ENCODE data around the gene HARBI1.

HARBI1 gene

DNA sequence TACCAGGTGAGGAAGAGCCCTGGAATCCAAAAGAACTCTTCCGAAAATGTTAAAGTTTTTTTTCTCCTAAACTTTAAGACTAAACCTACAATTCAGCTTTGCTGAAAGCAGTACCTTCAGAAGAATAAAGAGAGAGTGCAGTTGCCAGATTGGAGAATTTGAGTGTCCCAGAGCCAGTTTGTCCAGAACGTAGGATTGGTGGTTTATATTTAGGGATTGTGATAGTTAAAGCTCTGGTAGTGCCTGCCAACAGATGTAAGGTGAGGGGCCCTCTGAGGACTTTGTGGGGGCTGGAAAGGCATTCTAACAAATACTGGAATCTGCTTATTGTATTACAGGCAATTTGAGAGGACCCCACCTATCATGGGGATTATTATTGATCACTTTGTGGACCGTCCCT, 40.2 kb upstream of the HARBI1 start:
- Histone ChIP-seq H3K4me1 (ENCODE audit: control insufficient read depth, insufficient read depth, low read length, poor library complexity, severe bottlenecking) (no peaks in the 10 kb centered on the region), H3K4me3 (ENCODE audit: insufficient read depth, low read depth, low read length, poor library complexity, severe bottlenecking) (no peak overlapping the region), H3K9me3 (ENCODE audit: control insufficient read depth, low read length) (no peaks in the 10 kb centered on the region), H3K36me3 (ENCODE audit: control insufficient read depth, insufficient read depth, low read length) (peaks cover 74% of the 10 kb centered on the region), H3K27ac (ENCODE audit: insufficient read depth, low read length, poor library complexity, severe bottlenecking) (no peak overlapping the region), H3K27me3 (replicated peaks; ENCODE audit: control insufficient read depth, insufficient read depth, low read length, poor library complexity, severe bottlenecking) (no peaks in the 10 kb centered on the region)
- no peak for DNase-seq

DNA sequence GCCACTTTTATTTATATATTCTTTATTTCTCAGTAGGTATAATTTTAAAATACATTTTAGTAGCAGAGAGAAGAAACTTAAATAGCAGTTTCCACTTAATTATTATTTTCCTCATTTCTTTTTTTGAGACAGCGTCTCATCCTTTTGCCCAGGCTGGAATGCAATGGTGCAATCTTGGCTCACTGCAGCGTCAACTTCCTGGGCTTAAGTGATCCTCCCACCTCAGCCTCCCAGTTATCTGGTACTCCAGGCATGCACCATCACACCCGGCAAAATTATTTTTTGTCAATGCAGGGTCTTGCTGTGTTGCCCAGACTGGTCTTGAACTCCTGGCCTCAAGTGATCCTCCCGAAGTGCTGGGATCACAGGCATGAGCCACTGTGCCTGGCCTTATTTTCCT, 38.6 kb upstream of the HARBI1 start:
- Histone ChIP-seq H3K4me3 (ENCODE audit: insufficient read depth, low read depth, low read length, poor library complexity, severe bottlenecking) (no peak overlapping the region), H3K9me3 (ENCODE audit: control insufficient read depth, low read length) (no peaks in the 10 kb centered on the region), H3K27me3 (replicated peaks; ENCODE audit: control insufficient read depth, insufficient read depth, low read length, poor library complexity, severe bottlenecking) (no peaks in the 10 kb centered on the region), H3K27ac (ENCODE audit: insufficient read depth, low read length, poor library complexity, severe bottlenecking) (no peak overlapping the region), H3K4me1 (ENCODE audit: control insufficient read depth, insufficient read depth, low read length, poor library complexity, severe bottlenecking) (no peaks in the 10 kb centered on the region), H3K36me3 (ENCODE audit: control insufficient read depth, insufficient read depth, low read length) (peaks cover 76% of the 10 kb centered on the region)
- no peak for DNase-seq

DNA sequence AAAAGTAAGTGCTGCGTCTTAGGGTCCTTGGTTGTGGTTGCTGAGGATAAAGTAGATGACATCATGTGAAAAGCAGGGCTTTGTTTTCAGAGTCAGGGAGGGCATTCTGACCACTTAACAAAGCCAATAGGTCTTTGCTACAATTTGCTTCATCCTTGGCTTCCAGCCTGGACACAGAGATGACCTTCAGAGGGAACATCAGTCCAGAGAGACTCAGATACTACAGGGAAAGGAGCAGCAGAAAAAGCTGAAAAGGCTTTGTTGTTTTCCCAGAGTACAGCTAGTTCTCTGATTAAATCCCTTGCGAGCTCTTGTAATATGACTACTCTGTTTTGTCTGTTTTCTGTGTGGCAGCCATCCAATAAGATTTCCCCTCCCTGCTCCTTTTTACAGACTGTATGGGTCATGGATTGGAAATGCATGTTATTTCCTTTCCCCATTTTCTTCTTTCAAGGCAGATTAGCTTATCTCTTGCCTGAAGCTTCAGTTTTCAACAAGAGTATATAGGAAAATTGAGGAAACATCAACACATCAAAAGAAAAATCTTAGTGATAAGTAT, 32.2 kb upstream of the HARBI1 start:
- Histone ChIP-seq H3K4me3 (ENCODE audit: insufficient read depth, low read depth, low read length, poor library complexity, severe bottlenecking) (no peak overlapping the region), H3K27me3 (replicated peaks; ENCODE audit: control insufficient read depth, insufficient read depth, low read length, poor library complexity, severe bottlenecking) (no peaks in the 10 kb centered on the region), H3K4me1 (ENCODE audit: control insufficient read depth, insufficient read depth, low read length, poor library complexity, severe bottlenecking) (no peaks in the 10 kb centered on the region), H3K9me3 (ENCODE audit: control insufficient read depth, low read length) (no peaks in the 10 kb centered on the region), H3K36me3 (ENCODE audit: control insufficient read depth, insufficient read depth, low read length) (peaks cover 75% of the 10 kb centered on the region), H3K27ac (ENCODE audit: insufficient read depth, low read length, poor library complexity, severe bottlenecking) (no peak overlapping the region)
- DNase-seq = no peak

DNA sequence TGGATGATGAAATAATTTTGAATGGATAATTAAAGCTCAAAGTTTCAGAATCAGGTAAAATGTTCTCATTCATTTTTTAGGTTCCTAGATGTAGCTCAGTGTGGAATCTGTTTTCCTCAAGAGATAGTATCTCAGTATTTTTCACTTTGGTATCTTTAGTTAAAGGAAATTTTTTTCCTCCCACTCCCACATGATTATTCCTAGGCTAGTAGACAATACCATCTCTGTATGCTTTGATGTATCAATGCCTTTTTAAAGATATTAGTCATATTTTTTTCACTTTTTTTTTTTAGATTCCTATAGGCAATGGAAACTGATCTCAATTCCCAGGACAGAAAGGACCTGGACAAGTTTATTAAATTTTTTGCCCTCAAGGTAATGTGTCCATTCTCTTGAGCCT, 27.0 kb upstream of the HARBI1 start:
- no peaks in the 10 kb centered on the region for H3K27me3 ChIP-seq (replicated peaks; ENCODE audit: control insufficient read depth, insufficient read depth, low read length, poor library complexity, severe bottlenecking)
- no peak for DNase-seq
- no peak overlapping the region for H3K27ac ChIP-seq (ENCODE audit: insufficient read depth, low read length, poor library complexity, severe bottlenecking)
- H3K4me1 ChIP-seq (ENCODE audit: control insufficient read depth, insufficient read depth, low read length, poor library complexity, severe bottlenecking) = no peaks in the 10 kb centered on the region
- no peak overlapping the region for H3K4me3 ChIP-seq (ENCODE audit: insufficient read depth, low read depth, low read length, poor library complexity, severe bottlenecking)
- H3K9me3 ChIP-seq (ENCODE audit: control insufficient read depth, low read length) = no peaks in the 10 kb centered on the region
- peaks cover 49% of the 10 kb centered on the region for H3K36me3 ChIP-seq (ENCODE audit: control insufficient read depth, insufficient read depth, low read length)

DNA sequence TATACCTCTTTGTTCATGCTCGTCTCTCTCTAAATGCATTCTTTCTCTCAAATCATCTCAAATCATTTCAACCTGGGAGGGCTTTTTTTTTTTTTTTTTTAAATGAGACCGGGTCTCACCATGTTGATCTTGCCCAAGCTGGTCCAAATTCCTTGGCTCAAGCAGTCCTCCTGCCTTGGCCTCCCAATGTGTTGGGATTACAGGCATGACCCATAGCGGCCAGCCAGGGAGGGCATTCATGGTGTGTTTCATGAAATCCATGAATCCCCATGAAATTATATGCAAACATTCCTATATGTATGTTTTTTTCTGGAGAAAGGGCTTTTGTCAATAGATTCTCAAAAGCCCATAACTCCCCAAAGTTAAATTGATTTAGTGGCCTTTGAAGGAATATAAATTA, 26.5 kb upstream of the HARBI1 start:
- Histone ChIP-seq H3K27ac (ENCODE audit: insufficient read depth, low read length, poor library complexity, severe bottlenecking) (no peak overlapping the region), H3K9me3 (ENCODE audit: control insufficient read depth, low read length) (no peaks in the 10 kb centered on the region), H3K4me1 (ENCODE audit: control insufficient read depth, insufficient read depth, low read length, poor library complexity, severe bottlenecking) (no peaks in the 10 kb centered on the region), H3K27me3 (replicated peaks; ENCODE audit: control insufficient read depth, insufficient read depth, low read length, poor library complexity, severe bottlenecking) (no peaks in the 10 kb centered on the region), H3K36me3 (ENCODE audit: control insufficient read depth, insufficient read depth, low read length) (peaks cover 48% of the 10 kb centered on the region), H3K4me3 (ENCODE audit: insufficient read depth, low read depth, low read length, poor library complexity, severe bottlenecking) (no peak overlapping the region)
- DNase-seq = no peak

DNA sequence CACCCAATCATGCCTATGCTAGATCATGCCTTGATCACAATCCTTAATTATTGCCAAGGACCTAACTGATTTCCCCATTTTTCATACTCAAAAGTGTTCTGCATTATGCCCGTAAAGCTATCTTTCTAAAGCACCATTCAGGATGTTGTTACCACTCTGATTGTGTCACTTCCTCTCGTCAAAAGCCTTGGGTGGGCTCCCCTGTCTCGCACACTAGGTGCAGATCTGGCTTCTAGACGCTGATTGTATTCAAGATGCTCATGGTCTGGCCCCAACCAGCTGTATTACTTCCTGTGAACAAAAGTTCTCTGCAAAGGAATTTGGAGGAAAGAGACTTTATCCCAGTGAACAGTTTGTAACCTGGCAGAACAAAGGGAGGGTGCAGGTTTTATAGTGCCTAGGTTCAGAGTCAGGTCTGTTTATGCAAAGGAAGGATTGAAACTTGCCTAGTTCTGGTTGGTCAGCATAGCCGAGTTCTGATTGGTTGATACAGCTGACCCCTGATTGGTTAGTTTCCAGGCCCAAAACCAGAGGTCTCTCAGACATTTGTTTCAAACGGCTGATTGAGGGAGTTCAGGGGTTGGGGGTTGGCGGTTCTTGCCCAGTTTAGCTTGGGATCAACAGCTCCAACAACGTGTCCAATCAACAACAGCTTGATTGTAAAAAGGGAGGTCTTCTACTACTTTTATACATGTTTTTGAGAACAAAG, 25.8 kb upstream of the HARBI1 start:
- DNase-seq = no peak
- H3K4me1 ChIP-seq (ENCODE audit: control insufficient read depth, insufficient read depth, low read length, poor library complexity, severe bottlenecking) = no peaks in the 10 kb centered on the region
- no peak overlapping the region for H3K4me3 ChIP-seq (ENCODE audit: insufficient read depth, low read depth, low read length, poor library complexity, severe bottlenecking)
- no peaks in the 10 kb centered on the region for H3K27me3 ChIP-seq (replicated peaks; ENCODE audit: control insufficient read depth, insufficient read depth, low read length, poor library complexity, severe bottlenecking)
- H3K27ac ChIP-seq (ENCODE audit: insufficient read depth, low read length, poor library complexity, severe bottlenecking) = no peak overlapping the region
- H3K9me3 ChIP-seq (ENCODE audit: control insufficient read depth, low read length) = no peaks in the 10 kb centered on the region
- peaks cover 41% of the 10 kb centered on the region for H3K36me3 ChIP-seq (ENCODE audit: control insufficient read depth, insufficient read depth, low read length)

DNA sequence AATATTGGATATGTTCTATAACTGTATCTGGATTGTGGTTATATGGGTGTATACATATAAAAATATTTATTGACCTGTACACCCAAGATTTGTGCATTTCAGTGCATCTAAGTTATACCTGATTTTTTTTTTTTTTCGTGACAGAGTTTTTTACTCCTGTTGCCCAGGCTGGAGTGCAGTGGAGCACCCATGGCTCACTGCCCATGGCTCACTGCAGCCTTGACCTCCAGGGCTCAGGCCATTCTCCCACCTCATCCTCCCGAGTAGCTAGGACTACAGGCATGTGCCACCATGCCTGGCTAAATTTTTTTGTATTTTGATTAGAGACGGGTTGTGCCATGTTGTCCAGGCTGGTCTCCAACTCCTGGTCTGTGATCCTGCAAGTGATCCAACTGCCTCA, 24.6 kb upstream of the HARBI1 start:
- Histone ChIP-seq H3K27me3 (replicated peaks; ENCODE audit: control insufficient read depth, insufficient read depth, low read length, poor library complexity, severe bottlenecking) (no peaks in the 10 kb centered on the region), H3K4me1 (ENCODE audit: control insufficient read depth, insufficient read depth, low read length, poor library complexity, severe bottlenecking) (no peaks in the 10 kb centered on the region), H3K36me3 (ENCODE audit: control insufficient read depth, insufficient read depth, low read length) (peaks cover 36% of the 10 kb centered on the region), H3K27ac (ENCODE audit: insufficient read depth, low read length, poor library complexity, severe bottlenecking) (no peak overlapping the region), H3K9me3 (ENCODE audit: control insufficient read depth, low read length) (no peaks in the 10 kb centered on the region), H3K4me3 (ENCODE audit: insufficient read depth, low read depth, low read length, poor library complexity, severe bottlenecking) (no peak overlapping the region)
- DNase-seq = no peak

DNA sequence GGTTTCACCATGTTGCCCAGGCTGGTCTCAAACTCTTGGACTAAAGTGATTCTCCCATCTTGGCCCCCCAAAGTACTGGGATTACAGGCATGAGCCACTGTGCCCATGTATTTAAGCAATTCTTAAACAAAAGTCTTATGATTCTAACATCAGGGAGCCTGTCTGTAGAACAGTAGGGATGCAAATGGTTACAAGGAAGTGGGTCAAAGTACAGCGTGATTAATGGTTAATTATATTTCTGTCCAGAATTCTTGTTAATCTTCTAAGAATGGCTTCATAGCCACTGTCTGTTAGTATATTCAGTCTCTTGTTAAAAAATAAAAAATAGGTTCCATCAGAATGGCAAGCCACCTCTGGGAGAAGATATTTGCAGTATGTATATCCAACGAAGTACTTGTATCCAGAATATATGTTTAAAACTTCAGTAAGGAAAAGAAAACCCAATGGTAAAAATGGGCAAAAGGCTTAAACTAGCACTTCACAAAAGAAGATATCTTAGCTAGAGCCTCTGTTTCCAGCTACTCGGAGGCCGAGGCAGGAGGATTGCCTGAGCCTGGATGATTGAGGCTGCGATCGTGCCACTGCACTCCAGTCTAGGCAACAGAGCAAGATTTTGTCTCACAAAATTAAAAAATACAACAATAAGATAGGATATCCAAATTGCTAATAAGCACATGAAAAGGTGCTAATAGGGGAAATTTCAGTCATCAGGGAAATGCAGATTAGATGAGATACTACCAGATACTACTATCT, 23.2 kb upstream of the HARBI1 start:
- no peaks in the 10 kb centered on the region for H3K9me3 ChIP-seq (ENCODE audit: control insufficient read depth, low read length)
- no peak overlapping the region for H3K4me3 ChIP-seq (ENCODE audit: insufficient read depth, low read depth, low read length, poor library complexity, severe bottlenecking)
- H3K4me1 ChIP-seq (ENCODE audit: control insufficient read depth, insufficient read depth, low read length, poor library complexity, severe bottlenecking) = no peaks in the 10 kb centered on the region
- no peaks in the 10 kb centered on the region for H3K27me3 ChIP-seq (replicated peaks; ENCODE audit: control insufficient read depth, insufficient read depth, low read length, poor library complexity, severe bottlenecking)
- DNase-seq = no peak
- H3K36me3 ChIP-seq (ENCODE audit: control insufficient read depth, insufficient read depth, low read length) = peaks cover 33% of the 10 kb centered on the region
- no peak overlapping the region for H3K27ac ChIP-seq (ENCODE audit: insufficient read depth, low read length, poor library complexity, severe bottlenecking)

DNA sequence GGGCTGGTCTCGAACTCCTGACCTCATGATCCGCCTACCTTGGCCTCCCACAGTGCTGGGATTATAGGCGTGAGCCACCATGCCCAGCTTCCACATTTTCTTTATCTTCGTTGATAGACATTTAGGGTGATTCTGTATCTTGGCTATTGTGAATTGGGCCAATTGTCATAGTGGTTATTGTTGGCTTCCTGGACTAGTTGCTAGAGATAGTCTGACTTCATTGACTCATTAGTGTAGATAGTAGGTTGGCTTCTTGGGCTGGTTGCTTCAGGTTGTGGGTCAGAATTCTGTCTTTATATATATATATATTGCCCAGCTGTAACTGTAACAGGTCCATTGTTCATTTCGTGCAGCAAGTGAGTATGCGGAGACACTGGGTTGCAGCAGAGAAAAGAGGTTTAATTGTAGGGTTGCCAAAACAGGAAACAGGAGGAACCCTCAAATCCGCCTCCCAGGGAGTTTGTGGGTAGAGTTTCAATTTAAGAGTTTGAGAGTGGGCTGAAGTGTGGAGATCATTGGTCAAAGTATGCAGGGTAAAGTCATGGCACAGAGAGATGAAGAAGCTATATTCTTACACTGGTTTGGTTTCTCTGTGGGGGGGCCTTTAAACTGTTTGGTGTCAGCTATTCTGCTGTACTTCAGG, 22.3 kb upstream of the HARBI1 start:
- DNase-seq = no peak
- peaks cover 25% of the 10 kb centered on the region for H3K36me3 ChIP-seq (ENCODE audit: control insufficient read depth, insufficient read depth, low read length)
- H3K9me3 ChIP-seq (ENCODE audit: control insufficient read depth, low read length) = no peaks in the 10 kb centered on the region
- no peak overlapping the region for H3K4me3 ChIP-seq (ENCODE audit: insufficient read depth, low read depth, low read length, poor library complexity, severe bottlenecking)
- H3K27ac ChIP-seq (ENCODE audit: insufficient read depth, low read length, poor library complexity, severe bottlenecking) = no peak overlapping the region
- no peaks in the 10 kb centered on the region for H3K27me3 ChIP-seq (replicated peaks; ENCODE audit: control insufficient read depth, insufficient read depth, low read length, poor library complexity, severe bottlenecking)
- no peaks in the 10 kb centered on the region for H3K4me1 ChIP-seq (ENCODE audit: control insufficient read depth, insufficient read depth, low read length, poor library complexity, severe bottlenecking)

DNA sequence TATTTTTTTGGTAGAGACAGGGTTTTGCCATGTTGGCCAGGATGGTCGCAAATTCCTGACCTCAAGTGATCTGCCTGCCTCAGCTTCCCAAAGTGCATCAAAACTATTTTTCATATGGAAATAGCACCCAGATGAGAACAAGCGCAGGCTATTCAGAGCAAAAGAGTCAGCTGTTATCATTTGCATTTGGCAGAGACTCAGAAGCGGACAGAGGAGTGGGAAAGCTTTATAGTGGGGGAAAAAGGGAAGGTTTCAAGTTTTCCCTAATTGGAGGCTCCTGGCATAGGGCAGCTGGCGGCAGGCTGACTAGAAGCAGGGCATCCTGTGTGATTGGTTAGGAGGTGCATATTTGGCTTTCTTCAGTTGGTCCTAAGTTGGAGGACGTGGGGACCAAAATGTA, 20.5 kb upstream of the HARBI1 start:
- H3K4me3 ChIP-seq (ENCODE audit: insufficient read depth, low read depth, low read length, poor library complexity, severe bottlenecking) = no peak overlapping the region
- no peak overlapping the region for H3K27ac ChIP-seq (ENCODE audit: insufficient read depth, low read length, poor library complexity, severe bottlenecking)
- no peaks in the 10 kb centered on the region for H3K9me3 ChIP-seq (ENCODE audit: control insufficient read depth, low read length)
- peaks cover 23% of the 10 kb centered on the region for H3K36me3 ChIP-seq (ENCODE audit: control insufficient read depth, insufficient read depth, low read length)
- no peaks in the 10 kb centered on the region for H3K4me1 ChIP-seq (ENCODE audit: control insufficient read depth, insufficient read depth, low read length, poor library complexity, severe bottlenecking)
- no peak for DNase-seq
- no peaks in the 10 kb centered on the region for H3K27me3 ChIP-seq (replicated peaks; ENCODE audit: control insufficient read depth, insufficient read depth, low read length, poor library complexity, severe bottlenecking)

Measured in effector memory CD4-positive, alpha-beta T cell (primary cell).